PFSK-1 (cell line): Measurements from ENCODE around the gene RAD9A.

ENCODE experiments used
- FOXP2 ChIP-seq: optimal IDR thresholded peaks from 2 replicates; pipeline ENCODE3; 2011; ENCODE audit warnings: borderline replicate concordance, control low read depth, inconsistent platforms; ENCODE audit not compliant: insufficient read depth; ENCODE audit errors: extremely low read length, extremely low read depth
- POLR2AphosphoS5 ChIP-seq: IDR thresholded peaks from 2 replicates; pipeline ENCODE4 v1.6.1; 2012; ENCODE audit warnings: low read depth, mild to moderate bottlenecking, control low read depth, low read length, moderate library complexity
- REST ChIP-seq, 2 experiments: IDR thresholded peaks; 2 replicates each; pipeline versions ENCODE4 v1.6.1 to v1.8.0; 2011 to 2012; ENCODE audit warnings: low read depth in 2 of 2, low read length in 2 of 2, control low read depth in 1 of 2, inconsistent platforms in 1 of 2, mild to moderate bottlenecking in 1 of 2, moderate library complexity in 1 of 2; ENCODE audit not compliant: insufficient read depth in 1 of 2
- SIN3A ChIP-seq: IDR thresholded peaks from 2 replicates; pipeline ENCODE4 v1.6.1; 2012; ENCODE audit warnings: mild to moderate bottlenecking, low read length, moderate library complexity, borderline replicate concordance; ENCODE audit not compliant: insufficient read depth
- TAF1 ChIP-seq: IDR thresholded peaks from 2 replicates; pipeline ENCODE4 v1.6.1; 2012; ENCODE audit warnings: low read length, control low read depth, borderline replicate concordance; ENCODE audit not compliant: insufficient read depth

Gene RAD9A

GRCh38 chr11:67381244-67381972 lies 10.4 kb upstream of the RAD9A start:
- TF ChIP-seq FOXP2: no peak
- TF ChIP-seq REST (IDR thresholded peaks at IDR 0.05; ENCODE audit: insufficient read depth in 1 of 2, low read depth in 2 of 2, low read length in 2 of 2): no peak
- no peak for TF ChIP-seq POLR2AphosphoS5
- no peak for TF ChIP-seq SIN3A
- TF ChIP-seq TAF1: no peak

GRCh38 chr11:67382276-67383136 lies 9.3 kb upstream of the RAD9A start:
- no peak for TF ChIP-seq FOXP2
- TF ChIP-seq POLR2AphosphoS5: no peak
- TF ChIP-seq TAF1: no peak
- TF ChIP-seq SIN3A: no peak
- no peak for TF ChIP-seq REST (IDR thresholded peaks at IDR 0.05; ENCODE audit: insufficient read depth in 1 of 2, low read depth in 2 of 2, low read length in 2 of 2)

GRCh38 chr11:67384851-67385366 lies 6.9 kb upstream of the RAD9A start:
- TF ChIP-seq TAF1 (no peak), POLR2AphosphoS5 (no peak), SIN3A (no peak), REST (IDR thresholded peaks at IDR 0.05; ENCODE audit: insufficient read depth in 1 of 2, low read depth in 2 of 2, low read length in 2 of 2) (no peak), FOXP2 (no peak)

- TF ChIP-seq TAF1 (peak; percentile 37; the same call in 1 of the 2 replicates), SIN3A (no peak)
Measured at GRCh38 chr11:67387069-67387468, 4.7 kb upstream of the RAD9A start.

- TF ChIP-seq FOXP2 (no peak), REST (IDR thresholded peaks at IDR 0.05; ENCODE audit: insufficient read depth in 1 of 2, low read depth in 2 of 2, low read length in 2 of 2) (no peak), POLR2AphosphoS5 (no peak), SIN3A (no peak), TAF1 (no peak)
Measured at GRCh38 chr11:67387518-67387917, 4.3 kb upstream of the RAD9A start.
